ENCODE measurements around the gene CRYBG2. TPM values are rescaled to one million over a fixed set of nuclear protein-coding genes. Genes with fewer than 3 reads are reported as not detected.
"Not testable (repeated sequence)": the region's sequence is repeated elsewhere in the genome, so short reads cannot be mapped to it uniquely, and the experiment has no call there.

Gene CRYBG2
- 1 to 10 TPM; 1.6 to 2.3 TPM for total RNA-seq

DNA sequence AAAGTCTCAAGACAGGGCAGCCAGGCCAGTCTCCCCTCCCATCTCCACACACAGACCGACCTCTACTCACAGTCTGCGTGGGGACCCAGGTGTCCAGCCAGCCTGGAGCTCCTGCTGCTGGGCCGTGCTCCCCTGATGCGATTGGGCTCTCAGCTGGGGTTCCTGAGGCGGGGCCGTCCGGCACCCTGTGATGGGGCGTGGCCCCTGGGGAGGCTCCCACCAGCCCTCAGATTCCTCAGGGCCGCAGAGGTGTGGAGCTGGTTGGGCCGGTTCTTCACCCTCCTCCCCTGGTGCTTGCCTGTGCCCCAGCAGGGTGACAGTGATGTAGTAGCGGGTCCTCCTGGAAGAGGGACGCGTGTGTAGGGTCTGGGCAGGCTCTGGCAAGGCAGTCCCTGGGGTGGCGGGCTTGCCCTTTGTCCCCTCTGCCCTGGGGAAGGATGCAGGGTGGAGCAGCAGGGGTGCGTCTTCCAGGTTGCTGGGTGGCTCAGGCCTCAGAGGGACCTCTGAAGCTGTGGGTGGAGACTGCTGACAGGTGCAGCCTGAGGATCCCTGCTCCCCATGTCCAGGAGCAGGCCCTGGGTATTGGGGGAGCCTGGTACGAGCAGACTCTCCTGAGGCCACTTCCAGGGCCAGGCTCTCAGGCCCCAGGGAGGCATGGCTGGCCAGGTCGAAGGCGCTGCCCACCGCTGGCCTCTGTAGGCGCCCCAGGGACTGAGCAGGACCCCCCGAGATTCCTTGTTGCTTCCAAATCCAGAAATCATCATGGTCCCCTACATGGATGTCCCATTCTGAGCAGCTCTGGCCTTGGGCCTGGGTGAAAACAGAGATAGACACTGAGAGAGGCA, at the start of gene CRYBG2:
Gene CRYBG2 (minus strand): TSS at position 155 of the 845 bp plus-strand sequence. CDS start 7,473 bp downstream, outside the sequence.
- DNase-seq: no peak
- no peaks in the 10 kb centered on the region for H3K9me3 Mint-ChIP-seq
- H3K4me1 Mint-ChIP-seq (ENCODE audit: low read depth): peaks cover 9% of the 10 kb centered on the region
- H3K27me3 Mint-ChIP-seq (ENCODE audit: low read depth): peaks cover 6% of the 10 kb centered on the region
- no peaks in the 10 kb centered on the region for H3K36me3 Mint-ChIP-seq (ENCODE audit: insufficient read depth in 2 of 2)
- H3K4me3 Mint-ChIP-seq: no peak within 1 kb of the TSS
- no peak for ATAC-seq (replicated peaks in 1 of 2)
- no peak within 1 kb of the TSS for H3K27ac Mint-ChIP-seq

- DNase-seq (no peak), ATAC-seq (replicated peaks in 1 of 2) (no peak)
- Mint-ChIP-seq H3K36me3 (ENCODE audit: insufficient read depth in 2 of 2) (no peaks in the 10 kb centered on the region), H3K4me1 (ENCODE audit: low read depth) (peaks cover 4% of the 10 kb centered on the region), H3K9me3 (no peaks in the 10 kb centered on the region), H3K4me3 (no peak overlapping the region), H3K27ac (no peak overlapping the region), H3K27me3 (ENCODE audit: low read depth) (peaks cover 15% of the 10 kb centered on the region)
Observed at GRCh38 chr1:26403656-26404055, 49.7 kb upstream of the CRYBG2 start.

GRCh38 chr1:26401891-26402290, 48.0 kb upstream of the CRYBG2 start:
- ATAC-seq (replicated peaks in 1 of 2): no peak
- peaks cover 5% of the 10 kb centered on the region for H3K4me1 Mint-ChIP-seq (ENCODE audit: low read depth)
- H3K36me3 Mint-ChIP-seq (ENCODE audit: insufficient read depth in 2 of 2): no peaks in the 10 kb centered on the region
- DNase-seq: no peak
- no peaks in the 10 kb centered on the region for H3K9me3 Mint-ChIP-seq
- no peak overlapping the region for H3K27ac Mint-ChIP-seq
- H3K27me3 Mint-ChIP-seq (ENCODE audit: low read depth): peaks cover 12% of the 10 kb centered on the region
- no peak overlapping the region for H3K4me3 Mint-ChIP-seq

GRCh38 chr1:26399034-26399433, 45.1 kb upstream of the CRYBG2 start:
- Mint-ChIP-seq H3K4me1 (ENCODE audit: low read depth) (peaks cover 11% of the 10 kb centered on the region), H3K27ac (no peak overlapping the region), H3K9me3 (no peaks in the 10 kb centered on the region), H3K36me3 (ENCODE audit: insufficient read depth in 2 of 2) (no peaks in the 10 kb centered on the region), H3K27me3 (ENCODE audit: low read depth) (peaks cover 8% of the 10 kb centered on the region), H3K4me3 (no peak overlapping the region)
- ATAC-seq (replicated peaks in 1 of 2) (peak in 1 of 2 donors; percentile 52), DNase-seq (no peak)

DNA sequence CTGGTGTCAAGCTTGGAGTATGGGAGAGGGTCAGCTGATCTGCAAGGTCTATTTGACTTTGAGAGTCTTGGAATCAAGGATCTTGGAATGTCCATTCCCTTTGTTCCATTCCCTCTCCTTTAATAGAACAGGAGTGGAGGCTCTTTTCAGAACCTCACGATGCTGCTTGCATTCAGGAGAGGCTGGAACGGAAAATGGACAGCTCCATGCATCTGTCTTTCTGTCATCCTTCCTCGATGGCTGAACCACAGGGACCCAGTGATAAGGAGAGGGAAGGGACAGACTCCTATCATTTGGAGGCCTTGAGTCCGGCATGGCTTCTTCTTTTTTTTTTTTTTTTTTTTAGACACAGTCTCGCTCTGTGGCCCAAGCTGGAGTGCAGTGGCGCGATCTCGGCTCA, 41.8 kb upstream of the CRYBG2 start:
- H3K4me1 Mint-ChIP-seq (ENCODE audit: low read depth): peaks cover 24% of the 10 kb centered on the region
- H3K27me3 Mint-ChIP-seq (ENCODE audit: low read depth): no peaks in the 10 kb centered on the region
- no peaks in the 10 kb centered on the region for H3K9me3 Mint-ChIP-seq
- DNase-seq (no peak), ATAC-seq (replicated peaks in 1 of 2) (no peak)
- no peak overlapping the region for H3K27ac Mint-ChIP-seq
- H3K4me3 Mint-ChIP-seq: no peak overlapping the region
- no peaks in the 10 kb centered on the region for H3K36me3 Mint-ChIP-seq (ENCODE audit: insufficient read depth in 2 of 2)

GRCh38 chr1:26391450-26391849, 37.5 kb upstream of the CRYBG2 start:
- Mint-ChIP-seq H3K36me3 (ENCODE audit: insufficient read depth in 2 of 2) (no peaks in the 10 kb centered on the region), H3K4me3 (no peak overlapping the region), H3K27ac (no peak overlapping the region)

GRCh38 chr1:26389604-26390247, 35.8 kb upstream of the CRYBG2 start:
- peaks cover 58% of the 10 kb centered on the region for H3K4me1 Mint-ChIP-seq (ENCODE audit: low read depth)
- H3K4me3 Mint-ChIP-seq: no peak overlapping the region
- peak in 1 of 2 donors; percentile 26 for ATAC-seq (replicated peaks in 1 of 2)
- no peak overlapping the region for H3K27ac Mint-ChIP-seq
- no peaks in the 10 kb centered on the region for H3K9me3 Mint-ChIP-seq
- no peaks in the 10 kb centered on the region for H3K27me3 Mint-ChIP-seq (ENCODE audit: low read depth)
- H3K36me3 Mint-ChIP-seq (ENCODE audit: insufficient read depth in 2 of 2): no peaks in the 10 kb centered on the region
- DNase-seq: no peak

More at GRCh38 chr1:26391450-26391849, 37.5 kb upstream of the CRYBG2 start:
- Mint-ChIP-seq H3K27me3 (ENCODE audit: low read depth) (no peaks in the 10 kb centered on the region), H3K4me1 (ENCODE audit: low read depth) (peaks cover 47% of the 10 kb centered on the region), H3K9me3 (no peaks in the 10 kb centered on the region)
- ATAC-seq (replicated peaks in 1 of 2) (peak; percentile 62 to 69), DNase-seq (peak; percentile 34 to 48)

DNA sequence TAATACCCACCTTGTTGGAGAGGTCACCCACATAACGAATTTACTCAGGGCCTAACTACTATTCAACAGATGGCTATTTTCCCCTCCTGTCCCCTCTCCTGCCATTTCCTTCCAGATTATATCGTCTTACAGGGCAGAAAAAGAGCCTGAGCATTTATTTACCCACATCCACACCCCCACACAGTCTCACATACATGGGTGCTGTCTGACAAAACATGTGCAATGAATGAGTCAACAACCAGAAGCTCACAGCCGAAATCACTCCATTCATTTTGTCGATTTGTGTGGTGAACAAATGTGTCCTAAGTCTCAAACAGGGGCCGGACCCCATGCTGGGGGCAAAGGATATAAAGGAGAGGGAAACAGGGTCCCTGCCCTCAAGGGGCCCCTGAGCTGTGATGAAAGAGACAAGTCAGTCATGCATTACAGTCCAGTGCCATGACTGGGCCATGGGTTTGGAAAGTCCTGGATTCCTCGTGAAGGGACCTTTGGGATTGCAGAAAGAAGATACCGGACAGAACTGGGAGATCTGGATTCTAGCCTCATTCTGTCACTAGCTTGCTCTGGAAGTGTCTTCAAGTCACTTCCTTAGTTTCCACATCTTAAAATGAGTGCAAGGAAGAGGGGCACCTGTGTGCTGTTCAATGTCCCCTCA, 35.0 kb upstream of the CRYBG2 start:
- ATAC-seq (replicated peaks in 1 of 2): peak; percentile 70 to 75
- H3K4me3 Mint-ChIP-seq: peak overlapping the region in 1 of 2 donors; percentile 11
- no peaks in the 10 kb centered on the region for H3K36me3 Mint-ChIP-seq (ENCODE audit: insufficient read depth in 2 of 2)
- H3K27ac Mint-ChIP-seq: no peak overlapping the region
- peaks cover 66% of the 10 kb centered on the region for H3K4me1 Mint-ChIP-seq (ENCODE audit: low read depth)
- no peaks in the 10 kb centered on the region for H3K9me3 Mint-ChIP-seq
- no peaks in the 10 kb centered on the region for H3K27me3 Mint-ChIP-seq (ENCODE audit: low read depth)
- peak in 1 of 2 donors; percentile 26 for DNase-seq

GRCh38 chr1:26387447-26387846, 33.5 kb upstream of the CRYBG2 start:
- H3K27ac Mint-ChIP-seq: no peak overlapping the region
- peaks cover 68% of the 10 kb centered on the region for H3K4me1 Mint-ChIP-seq (ENCODE audit: low read depth)
- H3K9me3 Mint-ChIP-seq: no peaks in the 10 kb centered on the region
- DNase-seq: peak in 1 of 2 donors; percentile 24
- H3K27me3 Mint-ChIP-seq (ENCODE audit: low read depth): no peaks in the 10 kb centered on the region
- peak; percentile 43 to 44 for ATAC-seq (replicated peaks in 1 of 2)
- H3K4me3 Mint-ChIP-seq: no peak overlapping the region
- H3K36me3 Mint-ChIP-seq (ENCODE audit: insufficient read depth in 2 of 2): no peaks in the 10 kb centered on the region

DNA sequence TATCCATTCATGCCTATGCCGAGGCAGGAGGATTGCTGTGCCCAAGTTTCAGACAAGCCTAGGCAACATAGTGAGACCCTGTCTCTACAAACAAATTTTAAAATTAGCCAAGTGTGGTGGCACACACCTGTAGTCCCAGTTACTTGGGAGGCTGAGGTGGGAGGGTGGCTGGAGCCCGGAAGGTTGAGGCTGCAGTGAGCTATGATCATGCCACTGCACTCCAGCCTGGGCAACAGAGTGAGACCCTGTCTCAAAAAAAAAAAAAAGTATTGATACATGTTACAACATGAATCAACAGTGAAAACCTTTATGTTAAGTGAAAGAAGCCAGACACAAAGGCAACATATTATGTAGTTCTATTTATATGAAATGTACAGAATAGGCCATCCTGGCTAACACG, 31.1 kb upstream of the CRYBG2 start:
- ATAC-seq (replicated peaks in 1 of 2); H3K27me3 Mint-ChIP-seq (ENCODE audit: low read depth): not testable (repeated sequence)
- peak overlapping the region in 1 of 2 donors; percentile 14 for H3K4me3 Mint-ChIP-seq

GRCh38 chr1:26384076-26384475, 30.1 kb upstream of the CRYBG2 start:
- Mint-ChIP-seq H3K9me3 (no peaks in the 10 kb centered on the region), H3K4me3 (peak overlapping the region in 1 of 2 donors; percentile 9), H3K36me3 (ENCODE audit: insufficient read depth in 2 of 2) (no peaks in the 10 kb centered on the region), H3K27me3 (ENCODE audit: low read depth) (no peaks in the 10 kb centered on the region), H3K4me1 (ENCODE audit: low read depth) (peaks cover 45% of the 10 kb centered on the region), H3K27ac (no peak overlapping the region)
- ATAC-seq (replicated peaks in 1 of 2): no peak
- DNase-seq: no peak

More for the DNA sequence above, 31.1 kb upstream of the CRYBG2 start:
- not testable (repeated sequence) for H3K27ac Mint-ChIP-seq; H3K9me3 Mint-ChIP-seq; H3K36me3 Mint-ChIP-seq (ENCODE audit: insufficient read depth in 2 of 2); DNase-seq
- H3K4me1 Mint-ChIP-seq (ENCODE audit: low read depth): peaks cover 55% of the 10 kb centered on the region

DNA sequence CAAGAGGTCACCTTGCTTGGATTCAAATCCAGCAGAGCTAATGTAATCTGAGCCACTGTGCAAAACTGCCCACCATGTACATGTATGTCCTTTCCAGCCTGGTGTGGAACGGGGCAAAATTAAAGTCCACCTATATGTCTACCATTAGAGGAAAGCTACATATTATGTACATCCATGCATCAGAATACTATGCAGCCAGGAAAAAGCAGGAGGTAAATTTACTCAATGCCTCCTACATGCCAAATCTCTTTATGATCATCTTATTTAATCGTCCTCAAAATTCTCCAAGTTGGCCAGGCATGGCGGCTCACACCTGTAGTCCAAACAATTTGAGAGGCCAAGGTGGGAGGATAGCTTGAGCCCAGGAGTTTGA, 24.9 kb upstream of the CRYBG2 start:
- peaks cover 0 to 3% of the 10 kb centered on the region in 2 donors for H3K9me3 Mint-ChIP-seq
- peaks cover 52% of the 10 kb centered on the region for H3K4me1 Mint-ChIP-seq (ENCODE audit: low read depth)
- H3K4me3 Mint-ChIP-seq: peak overlapping the region in 1 of 2 donors; percentile 68
- ATAC-seq (replicated peaks in 1 of 2) (no peak), DNase-seq (no peak)
- no peaks in the 10 kb centered on the region for H3K36me3 Mint-ChIP-seq (ENCODE audit: insufficient read depth in 2 of 2)
- H3K27ac Mint-ChIP-seq: no peak overlapping the region
- no peaks in the 10 kb centered on the region for H3K27me3 Mint-ChIP-seq (ENCODE audit: low read depth)

Measured in activated T-cell treated with anti-CD3 and anti-CD28 coated beads, Interleukin-2, amount 50 U/mL, for 72 hours (primary cell).